ENCODE results near the gene NUDT3. TPM values are rescaled to one million over a fixed set of nuclear protein-coding genes. Genes with fewer than 3 reads are reported as not detected.
"Not testable (repeated sequence)": the region's sequence is repeated elsewhere in the genome, so short reads cannot be mapped to it uniquely, and the experiment has no call there.

The NUDT3 gene
- total RNA-seq, 2 donors from 2014 or later = 22.8 to 24.7 TPM

- Mint-ChIP-seq H3K36me3 (ENCODE audit: low read depth) (peaks cover 11% of the 10 kb centered on the region), H3K9me3 (no peaks in the 10 kb centered on the region), H3K4me1 (peaks cover 13% of the 10 kb centered on the region), H3K27ac (peak overlapping the region; percentile 75), H3K27me3 (ENCODE audit: insufficient read depth) (no peaks in the 10 kb centered on the region), H3K4me3 (no peak overlapping the region)
- TF ChIP-seq CTCF (conservative IDR thresholded peaks at IDR 0.05) = no peak
- Histone ChIP-seq H3K27ac (ENCODE audit: low read depth, low read length) (no peak overlapping the region), H3K9me3 (ENCODE audit: control insufficient read depth, low read length) (no peaks in the 10 kb centered on the region), H3K4me1 (ENCODE audit: control insufficient read depth, insufficient read depth, low read length) (no peaks in the 10 kb centered on the region), H3K4me3 (ENCODE audit: low read length) (no peak overlapping the region), H3K27me3 (ENCODE audit: control insufficient read depth, insufficient read depth, low read length, poor library complexity, severe bottlenecking) (no peaks in the 10 kb centered on the region), H3K9ac (ENCODE audit: extremely low read depth, low read length, poor library complexity, severe bottlenecking) (no peak overlapping the region), H3K36me3 (ENCODE audit: control insufficient read depth, insufficient read depth, low read length) (peaks cover 3% of the 10 kb centered on the region)
- no peak for DNase-seq
- WGBS, 2 experiments (ENCODE audit: insufficient coverage in 1 of 2, insufficient read length in 1 of 2) = 91 to 100% methylated on average over 1 to 2 of the region's 2 CpGs
Measured at GRCh38 chr6:34378470-34378869, 14.0 kb downstream of the NUDT3 start.

GRCh38 chr6:34377984-34378383, 14.5 kb downstream of the NUDT3 start:
- Mint-ChIP-seq H3K4me1 (peaks cover 10% of the 10 kb centered on the region), H3K4me3 (no peak overlapping the region), H3K27me3 (ENCODE audit: insufficient read depth) (no peaks in the 10 kb centered on the region), H3K27ac (peak overlapping the region; percentile 75), H3K9me3 (no peaks in the 10 kb centered on the region), H3K36me3 (ENCODE audit: low read depth) (peaks cover 8% of the 10 kb centered on the region)
- H3K4me1 ChIP-seq (ENCODE audit: control insufficient read depth, insufficient read depth, low read length) = no peaks in the 10 kb centered on the region
- H3K36me3 ChIP-seq (ENCODE audit: control insufficient read depth, insufficient read depth, low read length) = peaks cover 3% of the 10 kb centered on the region
- TF ChIP-seq CTCF (conservative IDR thresholded peaks at IDR 0.05) = no peak
- WGBS, 2 experiments (ENCODE audit: insufficient coverage in 1 of 2, insufficient read length in 1 of 2) = 91% methylated on average over 5 of the region's 5 CpGs
- H3K27me3 ChIP-seq (ENCODE audit: control insufficient read depth, insufficient read depth, low read length, poor library complexity, severe bottlenecking) = no peaks in the 10 kb centered on the region
- H3K27ac ChIP-seq (ENCODE audit: low read depth, low read length) = no peak overlapping the region
- no peak overlapping the region for H3K4me3 ChIP-seq (ENCODE audit: low read length)
- DNase-seq = peak; percentile 63
- H3K9ac ChIP-seq (ENCODE audit: extremely low read depth, low read length, poor library complexity, severe bottlenecking) = no peak overlapping the region
- no peaks in the 10 kb centered on the region for H3K9me3 ChIP-seq (ENCODE audit: control insufficient read depth, low read length)

GRCh38 chr6:34377571-34377970, 14.9 kb downstream of the NUDT3 start:
- DNase-seq; H3K4me1 ChIP-seq (ENCODE audit: control insufficient read depth, insufficient read depth, low read length); H3K36me3 Mint-ChIP-seq (ENCODE audit: low read depth); H3K4me3 Mint-ChIP-seq; H3K4me3 ChIP-seq (ENCODE audit: low read length); H3K27me3 Mint-ChIP-seq (ENCODE audit: insufficient read depth); H3K27ac ChIP-seq (ENCODE audit: low read depth, low read length); H3K9me3 Mint-ChIP-seq; H3K27me3 ChIP-seq (ENCODE audit: control insufficient read depth, insufficient read depth, low read length, poor library complexity, severe bottlenecking); H3K9ac ChIP-seq (ENCODE audit: extremely low read depth, low read length, poor library complexity, severe bottlenecking); H3K36me3 ChIP-seq (ENCODE audit: control insufficient read depth, insufficient read depth, low read length); H3K9me3 ChIP-seq (ENCODE audit: control insufficient read depth, low read length): not testable (repeated sequence)
- H3K4me1 Mint-ChIP-seq = peaks cover 10% of the 10 kb centered on the region
- peak overlapping the region; percentile 75 for H3K27ac Mint-ChIP-seq
- WGBS, 2 experiments (ENCODE audit: insufficient coverage in 1 of 2, insufficient read length in 1 of 2) = 96 to 97% methylated on average over 3 to 5 of the region's 5 CpGs

GRCh38 chr6:34375833-34376232, 16.6 kb downstream of the NUDT3 start:
- no peaks in the 10 kb centered on the region for H3K27me3 Mint-ChIP-seq (ENCODE audit: insufficient read depth)

More at GRCh38 chr6:34375833-34376232, 16.6 kb downstream of the NUDT3 start:
- peaks cover 3% of the 10 kb centered on the region for H3K36me3 ChIP-seq (ENCODE audit: control insufficient read depth, insufficient read depth, low read length)
- peaks cover 11% of the 10 kb centered on the region for H3K36me3 Mint-ChIP-seq (ENCODE audit: low read depth)
- no peak for DNase-seq
- peaks cover 10% of the 10 kb centered on the region for H3K4me1 Mint-ChIP-seq
- no peak overlapping the region for H3K27ac Mint-ChIP-seq
- WGBS, 2 experiments (ENCODE audit: insufficient coverage in 1 of 2, insufficient read length in 1 of 2) = 92 to 96% methylated on average over 5 of the region's 5 CpGs
- no peaks in the 10 kb centered on the region for H3K27me3 ChIP-seq (ENCODE audit: control insufficient read depth, insufficient read depth, low read length, poor library complexity, severe bottlenecking)
- no peak overlapping the region for H3K9ac ChIP-seq (ENCODE audit: extremely low read depth, low read length, poor library complexity, severe bottlenecking)
- H3K9me3 Mint-ChIP-seq = no peaks in the 10 kb centered on the region
- H3K4me1 ChIP-seq (ENCODE audit: control insufficient read depth, insufficient read depth, low read length) = no peaks in the 10 kb centered on the region
- H3K4me3 ChIP-seq (ENCODE audit: low read length) = no peak overlapping the region
- no peak overlapping the region for H3K27ac ChIP-seq (ENCODE audit: low read depth, low read length)
- no peaks in the 10 kb centered on the region for H3K9me3 ChIP-seq (ENCODE audit: control insufficient read depth, low read length)
- TF ChIP-seq CTCF (conservative IDR thresholded peaks at IDR 0.05) = no peak
- H3K4me3 Mint-ChIP-seq = no peak overlapping the region
